ENCODE results near the gene NSD2. TPM values are rescaled to one million over a fixed set of nuclear protein-coding genes. Genes with fewer than 3 reads are reported as not detected.

The NSD2 gene
- total and polyA plus RNA-seq, 9 of the 15 experiments (the other 6 are each of a cell fraction or from before 2014, with no cell fraction given): 6.4 to 126 (median 58.8) TPM

GRCh38 chr4:1857931-1858330 lies 13.3 kb upstream of the NSD2 start:
- in situ Hi-C loops (cut with MboI): no loop called here
- WGBS (ENCODE audit: insufficient coverage, low coverage, missing lambda C conversion rate): 82% methylated on average over 4 of the region's 5 CpGs

More at GRCh38 chr4:1857931-1858330, 13.3 kb upstream of the NSD2 start:
- ChIA-PET CTCF (ENCODE audit: low intra/inter-chr PET ratio) (interaction anchor here (2.7 kb wide), 1 partner anchor 41 kb away, joined by 6 read pairs; no protein-coding TSS in a partner anchor), POLR2A (interaction anchor here (0.8 to 4.3 kb wide), 3 partner anchors 10 to 12 kb away, joined by 3 to 17 read pairs (median 13); partner anchors contain the start of gene NSD2)
- Histone ChIP-seq H3K79me2 (ENCODE audit: control insufficient read depth, insufficient read depth, low read length) (peaks cover 52% of the 10 kb centered on the region), H3K4me2 (ENCODE audit: insufficient read depth, low read length) (peak overlapping the region; percentile 91; the same call in 1 of the 2 replicates), H2AFZ (ENCODE audit: low read depth, low read length) (no peak overlapping the region), H3K9ac (ENCODE audit: insufficient read depth in 1 of 2, low read depth in 2 of 2, low read length in 2 of 2) (peak overlapping the region; percentile 84 to 100; a peak in 3 of 4 replicates), H3K27me3 (ENCODE audit: control insufficient read depth in 2 of 2, insufficient read depth in 2 of 2, low read length in 2 of 2) (no peaks in the 10 kb centered on the region), H3K4me1 (replicated peaks in 1 of 2; ENCODE audit: control insufficient read depth in 2 of 2, insufficient read depth in 2 of 2, low read length in 2 of 2) (peaks cover 27 to 55% of the 10 kb centered on the region in 2 experiments; a peak in 4 of 5 replicates), H4K20me1 (replicated peaks; ENCODE audit: control insufficient read depth, insufficient read depth, low read length) (peaks cover 7% of the 10 kb centered on the region; the same call in 1 of the 2 replicates), H3K9me1 (ENCODE audit: control insufficient read depth, insufficient read depth, low read length) (peaks cover 3% of the 10 kb centered on the region), H3K4me3 (no peak overlapping the region), H3K9me3 (replicated peaks; ENCODE audit: control insufficient read depth, insufficient read depth, low read depth, low read length) (no peaks in the 10 kb centered on the region), H3K27ac (ENCODE audit: extremely low read depth, low read depth, low read length) (no peak overlapping the region), H3K36me3 (ENCODE audit: control insufficient read depth, insufficient read depth, low read length) (peaks cover 8% of the 10 kb centered on the region)
- intact Hi-C loops (cut with micrococcal nuclease): no loop called here
- FAIRE-seq (no peak), ATAC-seq (no peak), DNase-seq (ENCODE audit: extremely low read depth in 1 of 4, low spot score in 3 of 4) (no peak)
- no TSS peak for BruUV-seq (replicated peaks)
- no peak for TF ChIP-seq ATF7 (IDR thresholded peaks at IDR 0.05)
- TF ChIP-seq ZNF695 (CRISPR knock-in tag; IDR thresholded peaks at IDR 0.05): no peak
- no peak for TF ChIP-seq DLX4 (CRISPR knock-in tag; IDR thresholded peaks at IDR 0.05)
- TF ChIP-seq LEF1 (IDR thresholded peaks at IDR 0.05): no peak
- TF ChIP-seq THRB (CRISPR knock-in tag; conservative IDR thresholded peaks at IDR 0.05): no peak
- no peak for TF ChIP-seq YBX1 (IDR thresholded peaks at IDR 0.05)
- TF ChIP-seq CUX1 (CRISPR knock-in tag; IDR thresholded peaks at IDR 0.05): no peak

Data from K562 (cell line).